Measurements from ENCODE around the gene CCZ1. TPM values are rescaled to one million over a fixed set of nuclear protein-coding genes. Genes with fewer than 3 reads are reported as not detected.
"Not testable (repeated sequence)": the region's sequence is repeated elsewhere in the genome, so short reads cannot be mapped to it uniquely, and the experiment has no call there.

The CCZ1 gene
- total RNA-seq, result 71.2 and 73.1 TPM in 2 replicates

- TF ChIP-seq CTCF (IDR thresholded peaks at IDR 0.05; ENCODE audit: insufficient read depth, low read depth, low read length), result peak; percentile 20
- peak within 1 kb of the TSS; percentile 54 for H3K4me3 ChIP-seq (ENCODE audit: low read depth, low read length)
- DNase-seq (ENCODE audit: low read depth), result peak; percentile 67
These were observed at the start of gene CCZ1 for GRCh38 chr7:5898480-5899224. TSS of gene CCZ1 (plus strand) at chr7:5898733. CDS start at chr7:5898800, 67 bp downstream.

- no peak for TF ChIP-seq CTCF (IDR thresholded peaks at IDR 0.05; ENCODE audit: insufficient read depth, low read depth, low read length)
- no peak overlapping the region for H3K4me3 ChIP-seq (ENCODE audit: low read depth, low read length)
- DNase-seq (ENCODE audit: low read depth), result no peak
These were observed 47.6 kb upstream of the CCZ1 start for GRCh38 chr7:5850944-5851343.

GRCh38 chr7:5854738-5855137, 43.8 kb upstream of the CCZ1 start:
- no peak for TF ChIP-seq CTCF (IDR thresholded peaks at IDR 0.05; ENCODE audit: insufficient read depth, low read depth, low read length)
- DNase-seq (ENCODE audit: low read depth), result no peak
- no peak overlapping the region for H3K4me3 ChIP-seq (ENCODE audit: low read depth, low read length)

- DNase-seq (ENCODE audit: low read depth), result not testable (repeated sequence)
These were observed 41.4 kb upstream of the CCZ1 start for GRCh38 chr7:5857041-5857575.

GRCh38 chr7:5858494-5858893, 40.0 kb upstream of the CCZ1 start:
- not testable (repeated sequence) for DNase-seq (ENCODE audit: low read depth); H3K4me3 ChIP-seq (ENCODE audit: low read depth, low read length)

More at GRCh38 chr7:5857041-5857575, 41.4 kb upstream of the CCZ1 start:
- not testable (repeated sequence) for H3K4me3 ChIP-seq (ENCODE audit: low read depth, low read length)

- DNase-seq (ENCODE audit: low read depth); H3K4me3 ChIP-seq (ENCODE audit: low read depth, low read length): not testable (repeated sequence)
These were observed 37.3 kb upstream of the CCZ1 start for GRCh38 chr7:5861281-5861680.

- H3K4me3 ChIP-seq (ENCODE audit: low read depth, low read length); DNase-seq (ENCODE audit: low read depth): not testable (repeated sequence)
These were observed 35.7 kb upstream of the CCZ1 start for GRCh38 chr7:5862753-5863366.

- H3K4me3 ChIP-seq (ENCODE audit: low read depth, low read length); DNase-seq (ENCODE audit: low read depth): not testable (repeated sequence)
These were observed 33.1 kb upstream of the CCZ1 start for GRCh38 chr7:5865279-5865931.

GRCh38 chr7:5867060-5867459, 31.5 kb upstream of the CCZ1 start:
- DNase-seq (ENCODE audit: low read depth), result no peak
- no peak for TF ChIP-seq CTCF (IDR thresholded peaks at IDR 0.05; ENCODE audit: insufficient read depth, low read depth, low read length)
- no peak overlapping the region for H3K4me3 ChIP-seq (ENCODE audit: low read depth, low read length)

- DNase-seq (ENCODE audit: low read depth); H3K4me3 ChIP-seq (ENCODE audit: low read depth, low read length): not testable (repeated sequence)
These were observed 29.6 kb upstream of the CCZ1 start for GRCh38 chr7:5868928-5869341.

Measured in fibroblast of villous mesenchyme (primary cell).